HepG2 (cell line): ENCODE measurements around the gene IL1RL2. TPM values are rescaled to one million over a fixed set of nuclear protein-coding genes. Genes with fewer than 3 reads are reported as not detected.
A peak's percentile ranks its signal among the peaks of the same experiment; 100 is the strongest.

Experiments
- ARHGAP35 ChIP-seq: sonication (generic); formaldehyde crosslinking; IDR thresholded peaks from 2 replicates; pipeline ENCODE4 v1.9.0; 2022; ENCODE audit warnings: mild to moderate bottlenecking, inconsistent platforms, moderate library complexity, missing genetic modification reagents, borderline replicate concordance
- BORCS8-MEF2B ChIP-seq: sonication (generic); formaldehyde crosslinking; IDR thresholded peaks from 2 replicates; pipeline ENCODE4 v1.8.0; 2022; ENCODE audit warnings: mild to moderate bottlenecking, missing genetic modification reagents
- ELF3 ChIP-seq: IDR thresholded peaks from 2 replicates; pipeline ENCODE4 v1.6.1; 2016; ENCODE audit warnings: missing genetic modification reagents, missing compliant biosample characterization
- ELF4 ChIP-seq: sonication (generic); formaldehyde crosslinking; IDR thresholded peaks from 2 replicates; pipeline ENCODE4 v1.5.0; 2020; ENCODE audit warnings: missing genetic modification reagents, mild to moderate bottlenecking, moderate library complexity, borderline replicate concordance
- HINFP ChIP-seq: sonication (generic); formaldehyde crosslinking; IDR thresholded peaks from 2 replicates; pipeline ENCODE4 v1.4.0; 2020; ENCODE audit warnings: low read depth, mild to moderate bottlenecking, missing genetic modification reagents
- HNRNPL ChIP-seq: fragments of 200-400 bp; formaldehyde crosslinking; IDR thresholded peaks from 2 replicates; pipeline ENCODE4 v1.6.1; 2017; ENCODE audit warnings: mild to moderate bottlenecking, low read depth, low read length
- HOXA3 ChIP-seq: sonication (generic); formaldehyde crosslinking; IDR thresholded peaks from 2 replicates; pipeline ENCODE4 v1.5.0; 2020; ENCODE audit warnings: missing genetic modification reagents
- KMT2B ChIP-seq: IDR thresholded peaks from 2 replicates; pipeline ENCODE4 v1.6.1; 2016; ENCODE audit warnings: missing genetic modification reagents, missing compliant biosample characterization
- NCOR1 ChIP-seq: fragments of 200-600 bp; sonication (generic); IDR thresholded peaks from 2 replicates; pipeline ENCODE4 v1.7.0; 2017; ENCODE audit warnings: antibody characterized with exemption, low read length, borderline replicate concordance
- RARA ChIP-seq: IDR thresholded peaks from 2 replicates; pipeline ENCODE4 v1.6.1; 2016; ENCODE audit warnings: missing genetic modification reagents, missing compliant biosample characterization
- TBL1XR1 ChIP-seq: fragments of 150-350 bp; IDR thresholded peaks from 2 replicates; pipeline ENCODE4 v1.6.1; 2014; ENCODE audit warnings: borderline replicate concordance, low read length; ENCODE audit not compliant: partially characterized antibody
- WIZ ChIP-seq: sonication (generic); formaldehyde crosslinking; IDR thresholded peaks from 2 replicates; pipeline ENCODE4 v1.5.1; 2020; ENCODE audit warnings: mild to moderate bottlenecking, missing genetic modification reagents
- ZBTB38 ChIP-seq: sonication (generic); formaldehyde crosslinking; IDR thresholded peaks from 2 replicates; pipeline ENCODE4 v1.5.1; 2020; ENCODE audit warnings: mild to moderate bottlenecking, missing genetic modification reagents
- ZFY ChIP-seq: sonication (generic); formaldehyde crosslinking; IDR thresholded peaks from 2 replicates; pipeline ENCODE4 v1.4.0; 2020; ENCODE audit warnings: missing genetic modification reagents
- ZNF292 ChIP-seq: sonication (generic); formaldehyde crosslinking; IDR thresholded peaks from 2 replicates; pipeline ENCODE4 v1.8.1; 2022; ENCODE audit warnings: mild to moderate bottlenecking, low read depth, missing genetic modification reagents, borderline replicate concordance
- ZNF382 ChIP-seq: sonication (generic); formaldehyde crosslinking; IDR thresholded peaks from 2 replicates; pipeline ENCODE4 v1.5.0; 2020; ENCODE audit warnings: missing genetic modification reagents, mild to moderate bottlenecking, borderline replicate concordance
- ZNF501 ChIP-seq: sonication (generic); formaldehyde crosslinking; IDR thresholded peaks from 2 replicates; pipeline ENCODE4 v1.5.1; 2020; ENCODE audit warnings: mild to moderate bottlenecking, moderate library complexity, missing genetic modification reagents
- polyA plus RNA-seq, 8 experiments: library from polyadenylated mRNA; depleted of rRNA in 3 of 8; stranded (reverse) in 7 of 8; unstranded in 1 of 8; fragments of >200 nt; fragmentation: Illumina TruSeq in 4 of 8; extraction: Trizol in 4 of 8; gene quantifications; 2 replicates each; pipeline versions ENCODE4 v1.2.1 to v1.2.3, GENCODE V29; 2011 to 2016; ENCODE audit warnings: low read depth in 4 of 8, missing spikeins in 1 of 8, mixed read lengths in 1 of 8; ENCODE audit not compliant: insufficient read depth in 1 of 8
- total RNA-seq, 5 experiments: library from RNA; depleted of rRNA; stranded (reverse); fragments of >200 nt; fragmentation: Illumina TruSeq; extraction: Trizol; gene quantifications; 2 replicates each; pipeline ENCODE4 v1.2.3, GENCODE V29; 2016; ENCODE audit warnings: low read depth in 1 of 5
- TF ChIP-seq, protein P1 (sequence below): sonication (generic); formaldehyde crosslinking; IDR thresholded peaks from 2 replicates; pipeline ENCODE4 v1.4.0; 2020; ENCODE audit warnings: missing genetic modification reagents
- TF ChIP-seq, protein P2 (sequence below): IDR thresholded peaks from 2 replicates; pipeline ENCODE4 v1.6.1; 2012; ENCODE audit warnings: inconsistent platforms
- TF ChIP-seq, protein P3 (sequence below): sonication (generic); formaldehyde crosslinking; IDR thresholded peaks from 2 replicates; pipeline ENCODE4 v1.4.0; 2020; ENCODE audit warnings: mild to moderate bottlenecking, missing genetic modification reagents, borderline replicate concordance
- TF ChIP-seq, protein P4 (sequence below): sonication (generic); formaldehyde crosslinking; IDR thresholded peaks from 2 replicates; pipeline ENCODE4 v1.4.0; 2020; ENCODE audit warnings: missing genetic modification reagents

Gene IL1RL2
- total and polyA plus RNA-seq, 2 of the 13 experiments (the other 11 are each of a cell fraction or from before 2014, with no cell fraction given): 0.03 TPM; not detected in 1

GRCh38 chr2:102143450-102143985 lies 43.3 kb upstream of the IL1RL2 start (continued):
- TF ChIP-seq ZNF382 (no peak), RARA (CRISPR knock-in tag) (peak; percentile 72), NCOR1 (0 out of 2 replicates have a peak, but pooled peaks have one; percentile 16), KMT2B (CRISPR knock-in tag) (0 out of 2 replicates have a peak, but pooled peaks have one; percentile 3), HOXA3 (CRISPR knock-in tag) (no peak), ZFY (CRISPR knock-in tag) (0 out of 2 replicates have a peak, but pooled peaks have one; percentile 1), ELF3 (peak; percentile 34; the same call in 1 of the 2 replicates), ELF4 (CRISPR knock-in tag) (no peak), BORCS8-MEF2B (no peak), WIZ (no peak), ARHGAP35 (CRISPR knock-in tag) (no peak), TBL1XR1 (no peak), ZNF292 (CRISPR knock-in tag) (no peak), HINFP (CRISPR knock-in tag) (no peak), HNRNPL (no peak), ZBTB38 (peak; percentile 65), ZNF501 (CRISPR knock-in tag) (peak; percentile 58; the same call in 1 of the 2 replicates)
- TF ChIP-seq, protein P1, sequence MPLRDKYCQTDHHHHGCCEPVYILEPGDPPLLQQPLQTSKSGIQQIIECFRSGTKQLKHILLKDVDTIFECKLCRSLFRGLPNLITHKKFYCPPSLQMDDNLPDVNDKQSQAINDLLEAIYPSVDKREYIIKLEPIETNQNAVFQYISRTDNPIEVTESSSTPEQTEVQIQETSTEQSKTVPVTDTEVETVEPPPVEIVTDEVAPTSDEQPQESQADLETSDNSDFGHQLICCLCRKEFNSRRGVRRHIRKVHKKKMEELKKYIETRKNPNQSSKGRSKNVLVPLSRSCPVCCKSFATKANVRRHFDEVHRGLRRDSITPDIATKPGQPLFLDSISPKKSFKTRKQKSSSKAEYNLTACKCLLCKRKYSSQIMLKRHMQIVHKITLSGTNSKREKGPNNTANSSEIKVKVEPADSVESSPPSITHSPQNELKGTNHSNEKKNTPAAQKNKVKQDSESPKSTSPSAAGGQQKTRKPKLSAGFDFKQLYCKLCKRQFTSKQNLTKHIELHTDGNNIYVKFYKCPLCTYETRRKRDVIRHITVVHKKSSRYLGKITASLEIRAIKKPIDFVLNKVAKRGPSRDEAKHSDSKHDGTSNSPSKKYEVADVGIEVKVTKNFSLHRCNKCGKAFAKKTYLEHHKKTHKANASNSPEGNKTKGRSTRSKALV: 0 out of 2 replicates have a peak, but pooled peaks have one; percentile 5
- TF ChIP-seq, protein P2, sequence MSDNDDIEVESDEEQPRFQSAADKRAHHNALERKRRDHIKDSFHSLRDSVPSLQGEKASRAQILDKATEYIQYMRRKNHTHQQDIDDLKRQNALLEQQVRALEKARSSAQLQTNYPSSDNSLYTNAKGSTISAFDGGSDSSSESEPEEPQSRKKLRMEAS: 0 out of 2 replicates have a peak, but pooled peaks have one; percentile 4
- TF ChIP-seq, protein P3, sequence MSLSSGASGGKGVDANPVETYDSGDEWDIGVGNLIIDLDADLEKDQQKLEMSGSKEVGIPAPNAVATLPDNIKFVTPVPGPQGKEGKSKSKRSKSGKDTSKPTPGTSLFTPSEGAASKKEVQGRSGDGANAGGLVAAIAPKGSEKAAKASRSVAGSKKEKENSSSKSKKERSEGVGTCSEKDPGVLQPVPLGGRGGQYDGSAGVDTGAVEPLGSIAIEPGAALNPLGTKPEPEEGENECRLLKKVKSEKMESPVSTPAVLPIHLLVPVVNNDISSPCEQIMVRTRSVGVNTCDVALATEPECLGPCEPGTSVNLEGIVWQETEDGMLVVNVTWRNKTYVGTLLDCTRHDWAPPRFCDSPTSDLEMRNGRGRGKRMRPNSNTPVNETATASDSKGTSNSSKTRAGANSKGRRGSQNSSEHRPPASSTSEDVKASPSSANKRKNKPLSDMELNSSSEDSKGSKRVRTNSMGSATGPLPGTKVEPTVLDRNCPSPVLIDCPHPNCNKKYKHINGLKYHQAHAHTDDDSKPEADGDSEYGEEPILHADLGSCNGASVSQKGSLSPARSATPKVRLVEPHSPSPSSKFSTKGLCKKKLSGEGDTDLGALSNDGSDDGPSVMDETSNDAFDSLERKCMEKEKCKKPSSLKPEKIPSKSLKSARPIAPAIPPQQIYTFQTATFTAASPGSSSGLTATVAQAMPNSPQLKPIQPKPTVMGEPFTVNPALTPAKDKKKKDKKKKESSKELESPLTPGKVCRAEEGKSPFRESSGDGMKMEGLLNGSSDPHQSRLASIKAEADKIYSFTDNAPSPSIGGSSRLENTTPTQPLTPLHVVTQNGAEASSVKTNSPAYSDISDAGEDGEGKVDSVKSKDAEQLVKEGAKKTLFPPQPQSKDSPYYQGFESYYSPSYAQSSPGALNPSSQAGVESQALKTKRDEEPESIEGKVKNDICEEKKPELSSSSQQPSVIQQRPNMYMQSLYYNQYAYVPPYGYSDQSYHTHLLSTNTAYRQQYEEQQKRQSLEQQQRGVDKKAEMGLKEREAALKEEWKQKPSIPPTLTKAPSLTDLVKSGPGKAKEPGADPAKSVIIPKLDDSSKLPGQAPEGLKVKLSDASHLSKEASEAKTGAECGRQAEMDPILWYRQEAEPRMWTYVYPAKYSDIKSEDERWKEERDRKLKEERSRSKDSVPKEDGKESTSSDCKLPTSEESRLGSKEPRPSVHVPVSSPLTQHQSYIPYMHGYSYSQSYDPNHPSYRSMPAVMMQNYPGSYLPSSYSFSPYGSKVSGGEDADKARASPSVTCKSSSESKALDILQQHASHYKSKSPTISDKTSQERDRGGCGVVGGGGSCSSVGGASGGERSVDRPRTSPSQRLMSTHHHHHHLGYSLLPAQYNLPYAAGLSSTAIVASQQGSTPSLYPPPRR (CRISPR knock-in tag): no peak
- TF ChIP-seq, protein P4, sequence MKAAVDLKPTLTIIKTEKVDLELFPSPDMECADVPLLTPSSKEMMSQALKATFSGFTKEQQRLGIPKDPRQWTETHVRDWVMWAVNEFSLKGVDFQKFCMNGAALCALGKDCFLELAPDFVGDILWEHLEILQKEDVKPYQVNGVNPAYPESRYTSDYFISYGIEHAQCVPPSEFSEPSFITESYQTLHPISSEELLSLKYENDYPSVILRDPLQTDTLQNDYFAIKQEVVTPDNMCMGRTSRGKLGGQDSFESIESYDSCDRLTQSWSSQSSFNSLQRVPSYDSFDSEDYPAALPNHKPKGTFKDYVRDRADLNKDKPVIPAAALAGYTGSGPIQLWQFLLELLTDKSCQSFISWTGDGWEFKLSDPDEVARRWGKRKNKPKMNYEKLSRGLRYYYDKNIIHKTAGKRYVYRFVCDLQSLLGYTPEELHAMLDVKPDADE (CRISPR knock-in tag): no peak
